T1000 (cell line): ENCODE measurements around the gene CXCR5.

Experiments used
- DNase-seq: peaks from one replicate; lab custom pipeline; 2025; ENCODE audit warnings: mixed read lengths; lab: John Stamatoyannopoulos, UW

CXCR5 gene

DNA sequence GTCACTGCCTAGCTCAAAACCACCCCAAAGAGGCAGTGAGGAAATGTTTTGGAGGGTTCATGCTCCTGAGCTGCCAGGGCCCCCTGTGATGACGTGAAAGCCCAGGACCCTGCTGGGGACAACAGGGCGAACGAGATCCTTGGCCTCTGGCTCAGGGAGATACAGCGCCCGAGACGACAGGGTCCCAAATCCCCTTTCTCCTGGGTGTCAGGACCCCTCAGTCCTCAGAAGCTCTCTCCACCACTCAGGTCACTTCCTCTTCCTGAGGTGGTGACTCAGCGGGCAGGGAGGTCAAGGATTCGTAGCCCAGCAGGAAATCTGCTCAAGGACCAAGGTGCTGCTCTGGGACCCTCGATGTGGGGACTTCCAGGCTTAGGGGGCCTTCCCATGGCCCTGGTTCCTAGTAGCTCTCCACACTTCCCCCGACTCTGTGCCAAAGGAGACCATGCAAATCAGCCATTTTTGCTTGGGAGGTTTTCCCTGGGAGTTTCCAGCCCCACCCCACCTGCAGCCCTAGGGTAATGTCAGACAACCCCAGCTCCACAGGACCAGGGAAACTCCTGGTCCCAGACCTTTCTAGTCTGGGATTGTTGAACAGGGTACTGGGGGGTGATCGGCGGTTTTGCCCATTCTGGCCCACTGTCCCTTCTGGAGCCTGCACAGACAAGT is 29.2 kb downstream of the CXCR5 start:
- no peak for DNase-seq

DNA sequence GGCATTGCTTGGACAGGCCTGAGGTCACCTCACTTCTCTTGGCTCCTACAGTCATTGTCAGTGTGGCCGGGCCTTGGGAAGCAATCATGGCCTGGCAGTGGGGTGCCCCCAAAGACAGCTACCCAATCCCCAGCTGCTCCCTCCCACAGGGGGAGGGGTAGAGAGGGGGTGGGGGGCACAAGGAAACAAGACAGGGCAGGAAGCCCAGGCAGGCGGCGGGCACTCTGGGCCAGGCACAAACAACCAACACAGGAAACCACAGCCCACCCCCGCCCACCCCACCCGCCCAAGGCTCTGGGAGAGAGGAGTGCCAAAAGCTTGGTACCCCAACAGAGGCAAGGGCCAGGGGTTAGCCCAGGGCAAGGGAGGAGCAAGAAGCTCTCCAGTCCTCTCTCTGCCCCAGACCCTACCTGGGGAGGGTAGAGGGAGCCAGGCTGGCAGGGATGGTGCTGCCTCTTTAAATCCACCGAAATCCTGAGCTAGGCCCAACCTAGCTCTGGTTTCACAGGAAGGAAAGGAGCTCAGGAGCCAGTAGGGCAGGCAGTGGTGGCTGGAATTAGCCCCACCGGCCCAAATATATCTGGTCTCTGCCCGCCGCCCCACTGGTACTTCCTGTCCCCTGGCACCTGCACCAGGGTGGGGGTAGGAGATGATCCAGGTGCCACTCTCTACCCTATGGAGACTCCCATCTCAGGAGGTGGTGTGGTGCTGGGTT is 29.9 kb downstream of the CXCR5 start:
- DNase-seq, result no peak

DNA sequence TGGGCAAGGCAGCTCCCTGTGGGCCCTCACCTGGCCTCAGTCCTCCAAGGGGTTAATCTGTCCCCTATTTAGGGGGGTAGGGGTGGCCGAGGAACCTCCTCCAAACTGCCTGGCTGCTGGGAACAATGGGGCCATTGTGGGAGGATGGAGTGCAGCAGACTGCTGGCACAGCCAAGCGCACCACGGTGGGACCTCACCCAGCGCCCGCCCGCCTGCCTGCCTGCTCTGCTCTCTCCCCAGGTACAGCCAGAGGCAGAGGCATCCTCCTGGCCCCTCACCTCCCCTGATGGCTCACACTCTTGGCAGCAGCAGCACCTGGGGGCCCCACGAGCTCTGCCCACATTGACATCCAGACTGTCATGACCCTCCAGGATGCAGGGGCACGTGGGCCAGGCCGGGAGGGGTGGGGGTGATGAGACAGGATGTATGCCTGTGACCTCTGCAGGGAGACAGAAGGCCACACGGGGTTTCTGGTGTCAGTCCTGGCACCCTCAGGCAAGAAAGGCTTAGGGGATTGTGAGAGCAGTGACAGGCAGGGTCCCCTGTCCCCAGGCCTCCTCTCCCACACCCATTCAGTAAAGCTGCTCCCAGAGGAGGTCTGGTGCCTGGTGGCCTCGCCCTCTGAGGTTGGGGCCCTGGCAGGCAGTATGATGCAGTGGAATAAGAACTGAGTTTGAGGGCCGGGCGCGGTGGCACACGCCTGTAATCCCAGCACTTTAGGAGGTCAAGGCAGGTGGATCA is 30.7 kb downstream of the CXCR5 start:
- DNase-seq, result no peak

DNA sequence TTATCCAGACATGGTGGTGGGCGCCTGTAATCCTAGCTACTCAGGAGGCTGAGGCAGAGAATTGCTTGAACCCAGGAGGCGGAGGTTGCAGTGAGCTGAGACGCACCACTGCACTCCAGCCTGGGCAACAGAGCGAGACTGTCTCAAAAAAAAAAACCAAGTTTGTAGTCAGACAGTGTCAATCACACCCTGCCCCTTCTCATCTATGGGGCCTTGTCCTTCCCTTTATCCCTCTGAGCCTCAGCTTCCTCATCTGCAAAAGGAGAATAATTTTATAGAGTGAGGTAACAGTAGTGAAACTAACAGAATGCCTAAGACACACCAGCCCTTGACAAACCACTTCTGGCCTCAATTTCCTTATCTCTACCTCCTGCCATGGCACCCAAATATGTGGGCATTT is 31.3 kb downstream of the CXCR5 start:
- DNase-seq, result no peak

DNA sequence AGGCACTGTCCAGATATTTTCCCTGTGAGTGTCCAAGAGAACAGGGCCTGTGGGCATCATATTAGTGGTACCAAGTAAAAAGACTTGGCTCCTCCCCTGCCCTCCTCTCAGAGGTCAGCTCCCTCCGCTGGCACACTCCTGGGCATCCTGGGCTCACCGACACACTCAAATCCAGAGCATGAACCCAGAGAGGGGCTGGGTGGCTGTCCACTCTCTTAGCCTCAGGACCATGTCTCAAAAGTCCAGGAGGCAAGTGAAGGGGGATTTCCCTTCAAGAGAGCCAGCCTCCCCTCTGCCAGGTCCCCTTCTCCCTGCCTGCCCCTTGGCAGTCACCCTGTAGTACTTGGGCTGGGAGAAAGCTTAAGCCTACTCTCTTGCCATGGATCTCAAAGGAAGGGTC is 31.7 kb downstream of the CXCR5 start:
- DNase-seq, result no peak

DNA sequence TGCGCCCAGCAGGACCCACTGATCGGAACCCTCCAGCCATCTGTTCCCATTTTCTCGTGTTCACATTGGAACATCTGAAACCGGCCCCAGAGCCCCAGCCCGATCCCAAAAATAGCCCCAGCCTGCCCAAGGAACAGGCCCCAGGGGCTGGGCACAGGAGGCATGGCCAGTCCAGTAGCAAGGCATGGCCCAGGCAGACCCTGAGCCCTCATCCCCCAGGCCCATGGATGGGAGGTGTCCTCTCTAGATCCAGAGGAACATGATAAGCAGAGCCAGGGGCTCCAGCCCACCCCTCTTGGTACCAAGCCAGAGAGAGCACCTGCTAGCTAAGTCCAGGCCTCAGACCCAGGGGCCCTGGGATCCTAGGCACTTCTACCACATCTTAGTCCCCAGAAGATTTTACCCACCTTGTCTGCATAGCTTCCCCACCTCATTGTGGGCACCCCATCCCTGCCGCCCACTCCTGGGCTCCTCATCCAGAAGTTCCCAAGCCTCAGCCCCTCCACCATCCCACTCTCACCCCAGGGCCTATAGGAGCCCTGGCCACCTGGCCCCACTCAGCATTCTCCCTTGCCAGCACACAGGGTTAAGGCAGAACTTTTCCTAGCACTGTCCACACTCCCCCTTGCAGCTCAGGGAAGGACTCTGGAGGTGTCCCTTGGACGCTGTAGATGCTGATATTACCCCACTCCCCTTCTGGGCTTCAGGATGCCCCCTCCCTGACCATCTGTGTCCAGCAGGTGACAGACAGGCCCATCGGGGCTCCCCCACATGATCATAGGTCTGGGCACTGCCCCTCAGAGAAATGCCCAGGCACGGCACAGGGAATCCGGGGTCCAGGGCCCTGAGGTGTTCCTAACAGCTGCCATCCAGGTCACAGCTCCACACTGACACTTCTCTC is 32.5 kb downstream of the CXCR5 start:
- DNase-seq, result no peak

DNA sequence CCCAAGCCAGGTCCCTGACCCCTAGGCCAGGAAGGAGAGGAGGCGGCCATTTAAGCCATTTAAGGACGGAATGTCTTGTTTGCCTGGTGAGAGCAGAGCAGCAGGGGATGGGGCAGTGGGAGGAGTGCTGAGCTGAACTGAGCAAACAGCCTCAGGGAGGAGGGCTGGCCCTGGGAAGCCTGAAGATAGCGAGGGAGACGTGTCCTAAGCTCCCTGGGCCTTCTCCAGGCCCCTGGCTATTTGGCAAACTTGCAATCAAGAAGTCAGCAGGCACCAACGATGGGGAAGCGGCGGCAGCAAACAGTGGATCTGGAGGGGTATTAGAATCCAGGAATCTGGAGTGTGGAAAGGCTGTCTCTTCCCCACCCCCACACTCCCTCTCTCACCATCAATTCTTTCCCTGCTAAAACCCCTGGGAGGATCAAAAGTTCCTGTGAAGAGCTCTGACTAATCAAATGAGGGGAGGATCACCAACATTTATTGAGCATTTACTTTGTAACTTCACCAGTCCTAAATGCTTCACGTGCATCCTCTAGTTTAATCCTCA is 33.2 kb downstream of the CXCR5 start:
- DNase-seq, result peak; percentile 50

DNA sequence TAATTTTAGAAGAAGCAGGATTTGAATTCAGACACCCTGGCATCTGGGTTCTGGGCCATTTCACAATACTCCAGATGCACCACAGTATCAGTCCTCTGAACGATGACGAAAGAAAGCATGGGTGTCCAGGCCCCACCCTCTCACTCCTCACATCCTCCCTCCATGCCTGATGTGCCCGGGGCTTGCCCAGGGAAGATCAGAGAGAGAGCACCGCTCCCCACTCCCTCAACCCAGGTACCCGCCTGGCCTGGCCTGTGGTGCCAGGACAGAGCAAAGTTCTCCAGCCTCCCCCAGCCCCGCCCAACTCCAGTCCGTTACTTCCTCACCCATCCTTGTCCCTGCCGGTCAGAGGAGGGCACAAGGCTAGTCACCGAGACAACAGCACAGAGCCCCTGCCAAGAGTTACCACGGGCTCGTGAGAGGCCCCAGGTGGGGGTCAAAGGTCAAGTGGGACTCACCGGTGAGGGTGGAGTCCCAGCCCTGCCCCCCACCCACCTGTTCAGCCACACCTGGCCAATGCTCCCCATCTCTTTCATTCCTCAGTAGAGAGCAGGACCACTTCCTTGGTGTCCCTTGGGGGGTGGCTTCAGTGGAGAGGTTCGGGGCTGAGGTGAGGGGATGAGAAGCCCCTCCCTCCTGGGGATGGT is 33.9 kb downstream of the CXCR5 start:
- peak; percentile 12 for DNase-seq

DNA sequence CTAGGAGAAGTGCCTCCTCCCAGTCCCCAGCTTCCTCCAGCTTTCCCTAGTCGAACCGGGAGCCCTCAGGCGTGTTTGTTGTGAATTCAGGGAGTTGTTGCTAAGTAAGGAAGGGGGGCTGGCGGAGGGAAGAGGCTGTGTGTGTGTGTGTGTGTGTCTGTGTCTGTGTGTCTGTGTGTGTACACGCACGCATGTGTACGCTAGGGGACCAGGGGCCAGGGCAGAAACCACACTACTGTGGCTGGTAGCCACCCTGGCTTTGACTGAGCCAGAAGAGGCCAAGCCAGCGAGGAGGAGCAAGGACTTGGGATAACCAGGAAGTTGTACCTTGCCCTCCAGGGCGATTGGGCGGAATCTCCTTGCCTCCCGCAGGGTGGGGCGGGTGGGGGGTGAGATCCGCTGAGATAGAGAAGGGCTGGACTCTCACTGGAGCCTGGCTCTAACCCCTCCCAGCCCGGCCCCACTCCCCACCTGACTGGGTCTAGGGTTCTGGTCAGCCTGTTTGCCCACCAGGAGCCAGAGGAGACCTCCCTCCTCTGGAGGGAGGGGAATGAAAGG is 34.5 kb downstream of the CXCR5 start:
- DNase-seq, result peak; percentile 48

DNA sequence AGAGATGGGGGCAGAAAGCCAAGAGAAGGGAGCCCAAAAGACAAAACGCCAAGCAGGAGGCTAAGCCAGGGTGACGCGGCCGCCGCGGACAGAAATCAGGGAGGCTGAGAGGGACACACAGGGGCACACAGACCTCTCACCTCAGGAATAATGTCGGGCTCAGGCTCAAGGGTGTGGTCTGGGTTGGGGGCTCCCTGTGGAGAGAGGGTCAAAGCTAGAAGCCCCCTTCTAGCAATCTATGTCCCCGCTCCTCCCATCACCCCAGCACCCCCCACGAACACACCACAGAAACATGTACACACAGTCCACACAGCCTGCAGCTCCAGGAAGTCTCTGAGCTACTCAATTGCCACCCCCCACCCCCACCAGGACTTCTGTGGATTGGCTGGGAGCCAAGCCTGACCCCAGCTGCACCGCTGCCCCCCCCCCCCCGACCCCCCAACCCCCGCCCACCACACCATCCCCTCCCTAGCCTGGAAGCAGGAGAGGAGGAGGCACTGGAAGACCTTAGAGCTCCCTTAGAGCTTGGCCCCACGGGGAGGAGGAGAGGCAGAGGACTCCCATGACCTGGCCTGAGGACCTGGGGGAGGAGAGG is 35.1 kb downstream of the CXCR5 start:
- no peak for DNase-seq

DNA sequence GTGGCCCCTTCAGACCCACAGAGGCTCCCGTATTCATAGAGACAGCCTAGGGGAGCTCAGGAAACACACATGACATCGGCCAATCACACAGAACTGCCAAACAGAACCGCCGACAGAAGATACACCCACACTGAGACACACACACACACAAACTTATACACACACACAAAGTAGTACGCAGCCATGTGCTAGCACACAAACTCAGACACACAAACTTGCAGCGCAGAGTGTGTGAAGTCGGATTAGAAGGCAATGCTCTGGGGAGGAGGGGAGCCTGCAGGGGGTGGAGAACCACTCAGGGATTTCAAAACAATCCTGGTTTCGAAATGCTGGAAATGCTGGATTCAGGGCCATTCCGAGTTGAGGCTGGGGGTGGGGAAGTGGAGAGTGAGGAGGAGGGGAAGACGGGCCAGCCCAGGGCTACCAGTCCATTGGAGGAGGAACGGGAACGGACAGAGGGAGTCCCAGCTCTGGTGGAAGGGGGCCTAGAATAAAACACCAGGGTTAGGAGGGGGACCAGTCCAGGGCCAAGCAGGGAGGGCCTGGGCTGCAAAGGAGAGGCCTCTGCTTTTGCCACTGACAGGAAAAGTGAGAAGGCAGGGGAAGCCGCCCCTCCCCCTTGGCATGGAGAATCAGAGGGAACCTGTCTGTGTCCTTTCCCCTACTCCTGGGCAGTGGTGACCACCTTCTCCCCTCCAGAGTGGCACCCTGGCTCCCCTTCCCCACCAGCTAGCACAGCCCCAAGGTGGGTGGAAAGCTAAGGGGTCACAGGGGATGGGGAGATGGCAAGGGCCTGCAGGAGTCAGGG is 37.6 kb downstream of the CXCR5 start:
- DNase-seq, result peak; percentile 15

DNA sequence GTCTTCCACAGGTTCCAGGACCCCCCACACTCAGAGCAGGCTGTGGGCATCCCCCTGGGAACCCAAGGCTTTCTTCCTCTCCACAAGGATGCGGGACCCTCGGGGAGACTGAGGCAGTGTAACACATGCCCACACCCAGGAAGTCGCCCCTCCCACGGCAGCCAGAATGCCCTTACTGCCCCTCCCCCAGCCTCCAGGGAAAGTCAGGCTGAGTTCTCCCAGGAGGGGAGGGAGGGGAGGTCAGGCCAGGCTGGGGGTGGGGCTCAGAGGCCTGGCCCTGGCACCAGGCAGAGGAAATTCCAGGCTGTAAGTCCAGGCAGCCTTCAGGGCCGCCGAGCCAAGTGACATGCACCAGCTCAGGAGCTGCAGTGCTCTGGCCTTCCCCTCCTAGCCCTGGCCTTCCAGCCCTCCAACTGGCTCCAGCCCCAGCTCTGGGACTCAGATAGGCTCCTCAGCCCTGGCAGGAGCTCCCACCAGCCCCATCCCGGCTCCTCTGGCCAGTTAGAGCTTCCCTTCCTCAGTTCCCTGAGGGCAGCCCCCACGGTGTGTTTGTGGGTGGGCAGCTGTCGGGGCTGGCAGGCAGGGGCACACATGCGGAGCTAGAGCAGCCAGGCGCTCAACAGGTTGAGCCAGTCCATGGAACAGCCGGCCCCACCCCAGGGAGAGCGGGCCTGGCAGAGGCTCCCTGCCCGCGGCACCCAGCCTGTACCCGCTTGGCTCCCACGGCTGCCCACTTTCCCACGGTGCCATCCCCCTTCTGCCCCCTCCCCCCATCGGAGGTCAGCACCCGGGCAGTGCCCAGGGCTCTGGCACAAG is 38.4 kb downstream of the CXCR5 start:
- no peak for DNase-seq

DNA sequence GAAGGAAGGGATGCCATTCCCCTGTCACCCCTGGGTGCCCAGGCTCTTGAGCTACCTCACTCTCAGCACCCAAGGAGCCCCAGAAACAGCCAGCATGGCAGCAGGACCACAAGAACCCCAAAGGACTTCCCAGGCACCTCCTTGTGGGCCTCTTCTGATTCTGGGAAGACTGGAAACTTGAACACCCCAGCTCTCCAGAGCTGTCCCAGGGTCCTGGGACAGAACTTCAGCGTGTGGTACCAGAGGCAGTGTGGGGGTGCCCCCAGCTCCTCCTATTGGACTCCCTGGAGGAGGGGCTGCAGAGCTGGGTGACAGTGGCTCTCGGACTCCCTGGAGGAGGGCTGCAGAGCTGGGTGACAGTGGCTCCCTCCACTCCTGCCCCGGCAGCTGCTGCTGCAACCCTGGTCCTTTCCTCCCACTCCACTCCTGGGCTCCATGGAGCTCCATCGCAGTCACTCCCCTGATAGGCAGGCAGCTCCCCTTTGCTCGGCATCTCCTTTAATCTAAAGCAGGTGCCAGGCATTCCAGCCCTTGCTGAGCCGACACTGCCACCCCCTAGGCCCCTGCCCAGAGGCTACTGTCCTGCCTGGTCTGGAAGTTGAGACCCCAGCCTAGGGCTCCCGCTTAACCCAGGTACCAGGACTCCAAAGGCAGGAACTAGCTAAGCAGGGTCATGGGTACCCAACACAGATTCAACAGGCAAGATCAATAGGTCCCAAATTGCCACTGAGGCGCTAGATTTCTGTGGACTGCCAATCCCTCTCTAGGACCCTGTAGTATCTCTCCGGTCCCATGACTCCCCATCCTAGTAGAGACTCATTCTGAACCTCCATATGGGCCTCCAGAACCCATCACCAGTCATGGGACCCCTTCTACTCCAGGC is 39.3 kb downstream of the CXCR5 start:
- DNase-seq, result no peak

DNA sequence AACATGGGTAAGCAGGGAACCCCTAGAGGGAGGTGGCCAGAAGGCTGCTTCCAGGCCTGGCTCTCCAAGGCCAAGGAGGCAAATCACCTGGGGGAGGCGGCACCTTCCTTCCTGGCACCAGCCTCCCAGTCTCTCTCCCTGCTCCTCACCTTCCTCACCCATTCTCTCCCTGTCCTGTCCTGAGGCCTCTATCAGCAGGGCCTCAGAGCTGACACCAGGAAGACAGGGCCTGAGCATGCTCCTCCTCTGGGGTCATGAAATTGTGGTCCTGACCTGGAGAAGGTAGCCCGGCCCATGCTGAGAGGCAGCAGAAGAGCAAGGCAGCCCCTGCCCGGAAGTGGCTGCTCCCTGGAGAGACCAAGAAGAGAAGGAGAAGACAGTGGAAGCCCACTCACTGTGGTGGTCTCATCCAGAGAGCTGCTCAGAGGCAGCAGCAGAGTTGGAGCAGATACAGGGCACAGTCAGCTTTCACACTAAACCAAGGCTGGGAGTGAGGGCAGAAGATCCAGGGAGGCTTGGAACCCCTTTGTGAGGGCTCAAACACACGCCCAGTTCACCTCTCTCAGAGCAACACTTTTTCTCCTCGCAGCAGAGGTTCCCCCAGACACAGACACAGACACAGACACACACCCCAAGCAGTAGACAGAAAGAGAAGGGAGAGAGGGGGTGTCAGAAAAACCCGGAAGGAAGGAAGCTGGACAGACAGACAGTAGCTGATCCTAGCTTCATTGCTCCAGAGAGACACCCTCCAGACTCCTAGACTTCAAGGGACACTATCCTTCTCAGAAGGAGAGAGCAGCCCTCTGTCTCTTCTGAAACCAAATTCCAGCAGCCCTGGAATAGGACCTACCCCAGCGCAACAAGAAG is 40.3 kb downstream of the CXCR5 start:
- no peak for DNase-seq

DNA sequence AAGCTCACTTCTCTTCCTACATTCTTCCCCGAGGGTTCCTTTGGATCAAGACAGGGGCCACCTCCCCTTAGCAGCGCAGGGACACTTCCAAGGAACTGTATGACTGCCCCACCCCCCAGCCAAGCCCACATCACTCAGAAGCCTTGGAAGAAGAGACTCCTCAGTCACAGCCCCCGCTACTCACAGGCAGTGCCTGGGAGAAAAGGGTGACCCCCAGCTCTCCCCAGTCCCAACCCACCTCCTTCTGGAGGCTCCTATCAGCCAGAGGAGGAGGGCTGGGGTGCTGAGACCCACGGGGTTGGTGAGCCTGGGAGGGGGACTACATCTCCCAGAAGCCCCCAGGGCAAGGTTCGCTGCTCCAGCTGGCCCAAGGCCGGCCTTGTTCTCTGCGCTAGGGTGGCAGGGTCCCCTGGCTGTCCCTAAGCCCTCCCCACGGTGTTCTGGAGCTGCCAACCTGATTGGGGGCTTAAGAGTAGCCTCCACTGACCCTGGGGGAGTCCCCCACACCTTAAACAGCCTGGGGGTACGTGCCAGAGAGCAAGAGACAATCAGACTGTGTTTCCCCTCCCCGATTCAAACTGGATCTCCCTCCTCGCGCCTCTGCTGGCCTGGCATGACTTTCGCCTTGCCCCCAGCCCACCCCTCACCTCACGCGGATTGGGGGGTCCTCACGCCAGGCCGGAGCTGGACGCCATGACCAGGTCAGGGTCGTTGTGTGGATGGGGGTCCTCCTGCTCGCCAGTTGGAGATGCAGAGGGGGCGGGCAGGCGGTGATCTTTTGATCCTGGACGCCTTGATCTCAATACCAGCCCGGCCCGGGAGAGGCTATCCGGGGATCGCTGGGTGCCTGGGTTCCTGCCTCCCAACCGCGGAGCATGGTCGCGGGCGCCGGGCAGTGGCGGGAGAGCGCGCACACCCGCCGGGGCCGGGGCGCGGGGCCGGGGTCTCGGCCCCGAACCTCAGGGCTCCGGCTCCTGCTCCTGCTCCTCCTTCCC is 41.2 kb downstream of the CXCR5 start:
- no peak for DNase-seq
